GM19351 (cell line): Measurements from ENCODE around the gene GLB1L3.

Source experiments
- ATAC-seq: cut with Tn5 transposase; IDR thresholded peaks from one replicate; pipeline ENCODE4 v1.9.1; 2021; ENCODE audit warnings: mild to moderate bottlenecking, moderate library complexity; ENCODE audit not compliant: unreplicated experiment

Gene GLB1L3

DNA sequence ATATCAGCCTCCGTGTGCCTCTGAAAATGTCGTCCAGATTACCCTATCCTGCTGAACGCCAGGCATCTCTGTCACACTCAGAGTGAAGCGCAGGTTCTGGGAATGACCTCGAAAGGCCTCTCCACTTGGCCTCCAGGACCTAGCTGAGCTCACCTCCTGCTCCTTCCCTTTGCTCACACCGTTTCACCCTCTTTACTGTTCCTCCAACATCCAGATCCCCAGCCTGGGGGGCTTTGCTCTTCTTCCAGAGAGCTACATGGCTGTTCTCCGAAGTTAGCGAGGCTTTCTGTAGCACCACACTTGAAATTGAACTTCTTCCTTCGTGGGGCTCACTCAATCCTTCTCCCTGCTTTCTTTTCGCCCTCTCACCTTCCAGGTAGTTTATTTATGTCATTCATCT is 83.5 kb downstream of the GLB1L3 start:
- ATAC-seq, result no peak

GRCh38 chr11:134360050-134360835 is 84.1 kb downstream of the GLB1L3 start:
- ATAC-seq, result peak; percentile 92

DNA sequence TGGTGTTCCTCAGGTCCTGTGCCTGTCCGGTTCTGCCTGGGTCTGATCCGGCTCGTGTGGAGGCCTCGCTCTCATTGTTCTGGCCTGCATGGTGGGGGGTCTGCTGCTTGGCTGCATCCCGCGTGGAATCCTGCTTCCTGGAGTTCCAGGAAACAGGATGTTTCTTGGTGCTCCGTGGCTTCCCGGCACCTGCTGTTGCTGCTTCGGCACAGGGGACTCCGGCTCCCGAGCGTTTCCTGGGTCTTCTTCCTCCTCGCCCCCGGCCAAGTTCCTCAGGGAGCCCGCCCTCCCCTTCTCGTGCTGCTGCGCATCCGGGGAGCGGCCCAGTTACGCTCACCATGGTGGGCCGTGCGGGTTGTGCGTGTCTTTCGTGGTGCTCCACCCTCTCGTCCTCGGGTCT is 85.5 kb downstream of the GLB1L3 start:
- ATAC-seq, result no peak

DNA sequence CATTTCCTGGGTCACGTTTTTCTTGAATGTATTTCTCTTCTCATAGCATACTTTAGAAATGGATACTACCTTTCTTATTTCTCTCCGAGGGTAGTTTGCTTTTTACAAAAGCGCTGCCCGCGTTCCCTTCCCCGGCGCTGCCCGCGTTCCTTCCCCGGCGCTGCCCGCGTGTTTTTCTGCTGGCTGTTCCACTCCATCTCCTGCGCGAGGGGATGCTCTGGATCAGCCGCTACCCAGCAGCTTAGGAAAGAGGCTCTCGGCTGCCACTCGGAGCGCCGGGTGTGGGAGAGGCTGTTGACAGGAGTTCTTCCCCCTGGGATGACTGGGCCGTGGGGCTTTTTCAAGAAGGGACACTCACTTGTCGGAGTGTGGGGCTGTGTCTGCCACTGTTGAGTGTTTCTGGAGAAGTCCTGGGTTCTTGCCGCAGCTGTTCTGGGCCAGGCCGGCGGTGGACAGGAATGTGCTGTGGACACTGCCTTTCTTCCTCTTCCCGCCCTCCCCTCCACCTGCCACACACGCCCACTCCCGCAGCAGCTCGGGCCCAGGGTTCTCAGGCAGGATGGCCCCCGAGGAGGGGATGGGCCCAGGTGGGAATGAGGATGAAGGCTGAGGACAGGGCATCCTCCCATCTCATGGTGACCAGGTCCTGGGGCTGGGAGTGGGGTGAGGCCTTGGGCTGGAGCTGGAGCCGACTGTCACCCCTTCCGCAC is 86.2 kb downstream of the GLB1L3 start:
- no peak for ATAC-seq

- no peak for ATAC-seq
Measured at GRCh38 chr11:134363161-134363560, 87.0 kb downstream of the GLB1L3 start.

DNA sequence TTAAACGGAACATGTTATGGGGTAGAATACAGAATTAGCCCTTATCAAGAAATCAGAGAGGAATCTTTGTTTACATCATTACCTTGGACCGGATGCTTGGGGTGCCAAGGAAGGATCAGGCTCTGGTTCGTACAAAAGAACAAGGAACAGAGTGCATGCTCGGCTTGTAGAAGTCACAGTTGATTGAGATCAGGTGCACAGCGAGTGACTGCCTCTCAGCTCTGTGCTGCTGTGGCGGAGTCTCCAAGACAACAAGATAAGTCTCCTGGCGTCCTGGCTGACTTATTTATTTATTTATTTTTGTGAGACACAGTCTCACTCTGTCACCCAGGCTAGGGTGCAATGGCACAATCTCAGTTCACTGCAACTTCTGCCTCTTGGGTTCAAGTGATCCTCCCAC is 87.4 kb downstream of the GLB1L3 start:
- ATAC-seq, result no peak

DNA sequence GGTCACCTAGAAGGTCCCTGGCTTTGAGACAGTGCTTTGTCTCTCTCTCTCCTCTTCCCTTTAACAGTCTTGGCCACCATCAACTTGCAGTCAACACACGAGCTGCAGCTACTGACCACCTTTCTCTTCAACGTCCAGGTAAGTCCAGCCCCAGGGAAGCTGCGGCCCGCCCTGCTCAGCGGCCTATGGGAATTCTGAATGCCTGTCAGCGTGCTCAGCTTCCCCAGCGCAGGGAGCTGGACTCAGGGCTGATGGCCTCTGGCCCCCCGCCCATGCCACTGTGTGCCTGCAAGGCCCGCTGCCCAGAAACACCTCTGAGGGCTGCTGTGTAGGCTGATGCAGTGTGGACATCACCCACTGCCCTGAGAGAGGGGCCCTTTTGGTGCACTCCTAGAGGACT is 88.1 kb downstream of the GLB1L3 start:
- ATAC-seq, result no peak

DNA sequence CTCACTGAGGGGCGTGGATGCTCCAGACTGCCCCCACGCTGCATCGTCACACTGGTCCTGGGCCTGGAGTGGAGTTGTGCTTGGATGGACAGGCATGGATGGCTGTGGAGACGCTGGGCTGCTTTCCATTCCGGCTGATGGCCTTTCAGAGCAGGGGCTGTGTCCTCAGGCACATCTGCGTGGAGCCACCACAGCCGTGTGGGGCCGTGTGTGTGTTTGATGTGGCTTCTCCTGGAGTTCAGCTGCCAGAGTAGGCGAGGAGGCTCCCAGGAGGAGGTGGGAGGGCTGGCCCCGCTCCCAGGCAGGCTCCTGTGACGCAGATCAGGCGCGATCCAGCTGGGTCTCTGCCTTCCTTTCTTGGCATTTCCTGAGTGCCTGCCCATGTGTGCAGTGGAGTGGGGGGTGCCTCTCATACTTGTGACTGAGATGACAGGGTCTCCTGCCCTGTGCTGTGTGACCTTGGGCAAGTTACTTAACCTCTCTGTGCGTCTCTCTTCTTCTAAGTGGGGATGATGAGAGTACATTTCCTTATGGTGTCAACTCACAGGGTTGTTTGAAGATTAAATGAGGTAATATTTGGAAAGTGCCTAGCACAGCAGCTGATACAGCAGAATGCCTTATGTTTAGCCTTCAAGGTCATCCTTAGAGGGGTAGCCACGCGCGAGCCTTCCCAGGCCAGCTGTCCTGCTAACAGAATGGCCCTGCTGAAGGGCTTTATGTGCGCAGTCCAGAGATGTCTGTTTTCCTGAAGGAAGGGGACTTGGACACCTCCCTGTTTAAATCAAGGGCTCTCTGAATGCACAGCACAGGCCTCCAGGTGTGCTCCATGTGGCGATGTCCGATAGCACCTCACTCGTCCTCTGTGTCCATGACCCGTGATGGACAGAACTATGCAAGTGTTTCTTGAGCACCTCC is 89.1 kb downstream of the GLB1L3 start:
- ATAC-seq, result no peak

DNA sequence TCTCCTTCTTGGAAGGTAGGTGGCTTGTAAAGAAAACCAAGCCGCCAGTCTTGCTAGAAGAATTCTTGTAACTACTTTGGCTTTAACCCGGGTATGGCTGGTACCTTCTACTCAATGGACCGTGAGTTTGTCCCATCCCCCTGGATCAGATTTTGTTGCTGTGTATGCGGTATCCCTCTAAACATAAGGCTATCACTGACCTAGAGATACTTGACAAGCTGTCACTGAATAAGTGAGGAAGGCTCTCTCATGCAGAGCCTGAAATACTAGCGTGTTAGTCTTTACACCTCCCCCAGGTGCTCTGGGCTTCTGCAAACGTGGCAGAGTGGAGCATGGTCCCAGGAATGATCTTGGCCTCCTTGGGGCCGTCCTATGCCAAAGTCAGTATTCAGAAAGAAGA is 90.1 kb downstream of the GLB1L3 start:
- ATAC-seq, result no peak

DNA sequence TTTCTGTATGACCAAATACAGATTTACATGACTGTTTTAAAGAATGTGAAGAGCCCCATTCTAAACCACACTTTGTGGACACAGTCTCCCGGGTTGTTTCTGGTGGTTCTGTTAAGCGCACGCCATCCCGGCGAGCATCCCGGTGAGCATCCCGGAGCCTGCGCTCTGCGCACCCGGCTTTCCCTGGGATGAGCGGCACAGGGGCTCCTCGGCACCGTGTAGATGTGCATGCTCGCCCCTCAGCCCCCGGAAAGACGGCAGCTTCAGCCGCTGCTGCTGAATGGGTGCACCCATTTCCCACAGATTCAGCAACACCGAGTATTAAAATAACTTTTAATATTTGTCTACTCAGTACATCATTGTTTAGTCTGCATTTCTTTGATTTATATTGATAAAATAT is 91.6 kb downstream of the GLB1L3 start:
- ATAC-seq, result no peak
